ENCODE measurements around the gene DDAH1. TPM values are rescaled to one million over a fixed set of nuclear protein-coding genes. Genes with fewer than 3 reads are reported as not detected.

DDAH1 gene
- total and polyA plus RNA-seq, 11 donors, result 5.7 to 33.9 (median 16.1) TPM

DNA sequence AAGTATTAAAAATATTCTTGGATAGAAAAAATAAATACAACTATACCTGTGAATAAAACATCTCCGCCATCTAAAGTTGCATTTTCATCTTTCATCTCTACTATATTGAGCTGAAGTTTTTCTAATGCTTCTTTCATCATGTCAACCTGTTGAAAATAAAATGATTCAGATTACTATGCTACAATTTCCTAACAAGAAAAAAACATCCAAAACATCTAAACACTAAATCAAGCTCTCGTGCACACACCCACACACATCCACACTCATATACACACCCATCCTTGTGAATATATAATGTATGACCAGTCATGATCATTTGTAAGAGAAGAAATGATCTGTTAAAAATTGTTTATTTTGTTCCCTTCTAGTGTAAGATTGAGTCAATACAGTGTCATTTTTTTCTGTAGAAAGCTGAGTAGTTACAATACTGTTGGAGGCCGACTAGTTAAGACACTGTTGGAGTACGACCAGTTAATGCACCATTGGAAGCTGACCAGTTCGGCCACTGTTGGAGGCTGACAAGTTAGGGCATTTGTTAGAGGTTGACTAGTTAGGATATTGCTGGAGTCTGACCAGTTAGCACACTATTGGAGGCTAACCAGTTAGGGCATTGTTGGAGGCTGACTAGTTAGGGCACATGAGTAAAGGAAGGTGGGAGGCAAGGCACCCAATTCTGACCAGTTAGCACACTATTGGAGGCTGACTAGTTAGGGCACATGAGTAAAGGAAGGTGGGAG lies 106.1 kb downstream of the DDAH1 start:
- no peak for TF ChIP-seq CTCF (IDR thresholded peaks at IDR 0.05)
- no peak for TF ChIP-seq POLR2A (IDR thresholded peaks at IDR 0.05)
- Histone ChIP-seq H3K27ac (no peak overlapping the region), H3K9me3 (no peaks in the 10 kb centered on the region), H3K27me3 (no peaks in the 10 kb centered on the region), H3K4me1 (peaks cover 0 to 39% (median 8%) of the 10 kb centered on the region in 12 donors), H3K36me3 (no peaks in the 10 kb centered on the region), H3K4me3 (no peak overlapping the region)
- WGBS, 4 donors, result 95 to 97% (median 97%) methylated on average over 5 of the region's 5 CpGs
- DNase-seq, result no peak
- intact Hi-C loops (cut with DNase I), result no loop called here
- ATAC-seq, result no peak

GRCh38 chr1:85357817-85358216 lies 107.1 kb downstream of the DDAH1 start:
- no peak for ATAC-seq
- Histone ChIP-seq H3K9me3 (no peaks in the 10 kb centered on the region), H3K27me3 (no peaks in the 10 kb centered on the region), H3K27ac (no peak overlapping the region), H3K4me3 (no peak overlapping the region), H3K4me1 (peaks cover 0 to 29% (median 6%) of the 10 kb centered on the region in 12 donors), H3K36me3 (no peaks in the 10 kb centered on the region)
- intact Hi-C loops (cut with DNase I), result no loop called here
- no peak for TF ChIP-seq POLR2A (IDR thresholded peaks at IDR 0.05)
- TF ChIP-seq CTCF (IDR thresholded peaks at IDR 0.05), result no peak
- 86 to 98% (median 98%) methylated on average over 2 of the region's 2 CpGs for WGBS, 4 donors
- DNase-seq, result no peak

- Histone ChIP-seq H3K27me3 (no peaks in the 10 kb centered on the region), H3K4me3 (no peak overlapping the region), H3K27ac (no peak overlapping the region), H3K9me3 (no peaks in the 10 kb centered on the region), H3K4me1 (peaks cover 0 to 15% (median 6%) of the 10 kb centered on the region in 12 donors), H3K36me3 (no peaks in the 10 kb centered on the region)
- TF ChIP-seq CTCF (IDR thresholded peaks at IDR 0.05) (no peak), POLR2A (IDR thresholded peaks at IDR 0.05) (no peak)
- DNase-seq (no peak), ATAC-seq (no peak)
- intact Hi-C loops (cut with DNase I), result no loop called here
Measured at GRCh38 chr1:85356130-85356529, 108.8 kb downstream of the DDAH1 start.

GRCh38 chr1:85352055-85352454 lies 112.9 kb downstream of the DDAH1 start:
- Histone ChIP-seq H3K27me3 (no peaks in the 10 kb centered on the region), H3K4me3 (no peak overlapping the region), H3K27ac (no peak overlapping the region), H3K36me3 (peaks cover 0 to 18% (median 0%) of the 10 kb centered on the region in 9 donors), H3K4me1 (peaks cover 0 to 7% (median 0%) of the 10 kb centered on the region in 12 donors), H3K9me3 (no peaks in the 10 kb centered on the region)
- intact Hi-C loops (cut with DNase I), result no loop called here
- no peak for TF ChIP-seq CTCF (IDR thresholded peaks at IDR 0.05)
- no peak for TF ChIP-seq POLR2A (IDR thresholded peaks at IDR 0.05)
- DNase-seq, result no peak
- ATAC-seq, result no peak
- 91 to 96% (median 95%) methylated on average over 4 of the region's 4 CpGs for WGBS, 4 donors

Data from heart left ventricle (tissue), 16 donors.